GM23338 (cell line): ENCODE measurements around the gene MYDGF.
A peak's percentile ranks its signal among the peaks of the same experiment; 100 is the strongest.

Experiments used
- CTCF ChIP-seq, 2 experiments: fragments of 200-600 bp in 1 of 2; sonication (generic) in 1 of 2; conservative IDR thresholded peaks; 2 replicates each; pipeline versions ENCODE4 v1.5.1 to v1.6.1; 2016 to 2017; ENCODE audit warnings: antibody characterized with exemption in 2 of 2, low read depth in 2 of 2, mild to moderate bottlenecking in 2 of 2, moderate library complexity in 1 of 2
- ETS1 ChIP-seq: IDR thresholded peaks from 2 replicates; pipeline ENCODE4 v1.6.1; 2016; ENCODE audit warnings: antibody characterized with exemption
- EZH2 ChIP-seq: fragments of 200-600 bp; sonication (generic); IDR thresholded peaks from one replicate; pipeline ENCODE4 v1.8.0; 2017; ENCODE audit warnings: antibody characterized with exemption, mild to moderate bottlenecking, low read depth; ENCODE audit not compliant: unreplicated experiment
- EZH2phosphoT487 ChIP-seq: fragments of 200-600 bp; sonication (generic); IDR thresholded peaks from one replicate; pipeline ENCODE4 v1.8.1; 2018; ENCODE audit warnings: antibody characterized with exemption; ENCODE audit not compliant: unreplicated experiment
- JUNB ChIP-seq: IDR thresholded peaks from one replicate; pipeline ENCODE4 v1.6.1; 2016; ENCODE audit warnings: antibody characterized with exemption; ENCODE audit not compliant: unreplicated experiment
- NANOG ChIP-seq: IDR thresholded peaks from 2 replicates; pipeline ENCODE4 v1.6.1; 2016; ENCODE audit warnings: antibody characterized with exemption, borderline replicate concordance
- POLR2AphosphoS5 ChIP-seq: IDR thresholded peaks from 2 replicates; pipeline ENCODE4 v1.6.1; 2016; ENCODE audit warnings: antibody characterized with exemption, low read depth
- REST ChIP-seq: IDR thresholded peaks from one replicate; pipeline ENCODE4 v1.6.1; 2018; ENCODE audit warnings: antibody characterized with exemption; ENCODE audit not compliant: unreplicated experiment
- STAT1 ChIP-seq: IDR thresholded peaks from one replicate; pipeline ENCODE4 v1.6.1; 2016; ENCODE audit warnings: antibody characterized with exemption; ENCODE audit not compliant: unreplicated experiment

GRCh38 chr19:4700693-4700970 lies 30.5 kb upstream of the MYDGF start:
- TF ChIP-seq POLR2AphosphoS5 (no peak), JUNB (no peak), CTCF (conservative IDR thresholded peaks at IDR 0.05; ENCODE audit: low read depth in 2 of 2) (peak in 1 of 2 experiments; percentile 37; a peak in 2 of 4 replicates), EZH2 (no peak), EZH2phosphoT487 (no peak), REST (no peak), ETS1 (no peak), STAT1 (no peak), NANOG (no peak)
